NCI-H187 (cell line): Measurements from ENCODE around the gene PRKCA.

ENCODE experiments used
- DNase-seq, 2 experiments: peaks; one replicate each; lab custom pipeline; 2025; lab: John Stamatoyannopoulos, UW

Gene PRKCA

DNA sequence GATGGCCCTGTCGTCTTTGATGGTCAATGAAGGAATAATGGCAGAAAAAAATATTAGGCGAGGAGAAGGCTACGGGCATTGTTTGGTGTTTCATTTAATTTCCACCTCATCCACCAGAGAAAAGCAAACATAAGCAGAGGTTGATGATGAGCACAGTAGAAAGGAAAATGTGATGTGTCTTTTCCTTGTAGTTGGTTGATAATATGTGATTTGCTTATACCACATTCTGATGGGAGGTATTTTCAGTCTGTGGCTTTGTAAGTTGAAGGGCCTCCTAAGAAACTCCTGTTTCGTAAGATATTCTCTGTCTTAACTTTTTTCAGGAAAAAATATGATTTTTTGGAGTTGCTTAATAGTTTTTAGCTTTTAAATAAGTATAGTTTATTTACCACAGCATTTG is 215.7 kb downstream of the PRKCA start:
- no peak for DNase-seq

DNA sequence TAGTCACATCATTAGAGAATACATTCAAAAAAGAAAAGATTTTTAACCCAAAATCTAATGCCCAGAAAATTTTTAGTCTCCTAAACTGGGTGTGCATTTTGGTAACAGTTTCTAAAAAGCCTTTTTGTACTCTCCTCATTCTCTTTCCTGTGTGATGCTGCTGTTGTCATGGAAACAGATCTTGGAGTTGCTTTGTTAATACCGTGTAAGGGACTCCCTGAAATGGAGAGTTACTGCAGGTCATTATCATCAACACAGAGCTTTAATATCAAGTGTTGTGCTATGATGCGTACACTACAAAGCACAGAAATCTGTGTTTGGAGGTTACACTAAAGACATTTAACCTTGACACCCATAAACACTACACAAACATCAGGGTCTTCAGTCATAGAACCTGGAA is 216.3 kb downstream of the PRKCA start:
- no peak for DNase-seq

DNA sequence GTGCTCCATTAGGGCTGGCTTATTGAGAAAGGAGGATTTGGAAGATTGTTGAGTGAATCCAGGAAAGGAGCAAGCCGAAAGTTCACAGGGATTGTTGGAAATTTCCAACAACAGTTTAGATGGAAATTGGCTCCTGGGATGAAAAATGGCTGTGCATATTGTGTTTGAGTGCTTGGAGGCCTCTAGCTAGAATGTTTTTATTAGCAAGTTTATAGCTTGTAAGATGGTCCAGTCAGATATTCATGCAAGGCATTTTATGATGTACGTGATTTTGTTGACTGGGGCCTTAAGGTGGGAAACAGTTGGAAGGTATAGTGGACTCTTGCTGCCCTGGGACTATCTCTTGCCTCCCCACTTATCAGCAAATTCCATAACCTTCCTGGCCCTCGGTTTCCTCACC is 216.7 kb downstream of the PRKCA start:
- DNase-seq = no peak

DNA sequence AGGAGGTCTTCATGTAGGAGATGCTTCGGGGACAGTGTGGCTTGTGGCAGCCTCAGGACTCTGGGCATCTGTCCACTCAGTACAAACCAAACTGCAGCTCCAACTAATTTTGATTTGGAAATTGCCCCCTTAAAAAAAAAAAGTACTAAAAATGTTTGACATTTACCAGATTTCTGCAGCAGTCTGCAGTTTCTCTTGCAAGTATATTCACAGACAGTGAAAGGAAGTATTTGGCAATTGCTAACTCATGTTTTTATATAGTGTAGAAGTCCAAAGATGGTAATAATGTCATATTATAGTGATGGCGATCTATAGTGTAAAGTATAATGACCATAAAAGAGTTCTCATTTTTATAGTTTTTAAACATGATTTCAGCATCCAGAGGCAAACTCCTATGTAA is 218.6 kb downstream of the PRKCA start:
- DNase-seq = no peak

DNA sequence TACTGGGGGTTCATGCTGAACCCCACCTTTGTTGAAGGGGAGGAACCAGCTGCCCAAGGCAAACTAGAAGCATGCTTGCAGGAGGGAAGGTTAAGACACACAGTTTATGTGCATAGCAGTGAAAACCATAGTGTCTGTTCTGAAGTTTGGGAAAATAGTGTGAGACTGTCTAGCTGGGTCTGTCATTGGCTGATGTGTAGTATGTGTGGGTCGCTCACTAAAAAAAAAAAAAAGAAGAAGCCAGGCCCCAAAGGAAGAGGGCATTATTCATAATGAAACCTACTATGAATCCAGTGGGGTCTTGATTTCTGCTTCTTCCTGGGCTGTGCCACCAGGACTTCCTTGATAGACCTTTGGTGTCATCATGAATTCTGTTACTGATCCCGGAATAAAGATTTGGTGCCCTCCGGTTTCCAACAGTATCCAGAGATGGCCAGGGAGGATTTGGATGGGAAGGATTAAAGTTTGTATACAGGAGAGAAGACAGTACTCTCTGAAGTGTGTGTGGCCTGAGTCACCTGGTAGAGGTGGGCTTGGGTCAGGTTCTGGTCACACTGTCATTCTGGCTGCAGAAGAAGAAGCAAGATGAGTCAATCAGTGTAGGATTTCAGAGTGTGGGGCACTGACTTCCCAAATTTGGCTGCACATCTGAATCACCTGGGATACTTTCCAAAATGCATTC is 220.3 kb downstream of the PRKCA start:
- DNase-seq = no peak

DNA sequence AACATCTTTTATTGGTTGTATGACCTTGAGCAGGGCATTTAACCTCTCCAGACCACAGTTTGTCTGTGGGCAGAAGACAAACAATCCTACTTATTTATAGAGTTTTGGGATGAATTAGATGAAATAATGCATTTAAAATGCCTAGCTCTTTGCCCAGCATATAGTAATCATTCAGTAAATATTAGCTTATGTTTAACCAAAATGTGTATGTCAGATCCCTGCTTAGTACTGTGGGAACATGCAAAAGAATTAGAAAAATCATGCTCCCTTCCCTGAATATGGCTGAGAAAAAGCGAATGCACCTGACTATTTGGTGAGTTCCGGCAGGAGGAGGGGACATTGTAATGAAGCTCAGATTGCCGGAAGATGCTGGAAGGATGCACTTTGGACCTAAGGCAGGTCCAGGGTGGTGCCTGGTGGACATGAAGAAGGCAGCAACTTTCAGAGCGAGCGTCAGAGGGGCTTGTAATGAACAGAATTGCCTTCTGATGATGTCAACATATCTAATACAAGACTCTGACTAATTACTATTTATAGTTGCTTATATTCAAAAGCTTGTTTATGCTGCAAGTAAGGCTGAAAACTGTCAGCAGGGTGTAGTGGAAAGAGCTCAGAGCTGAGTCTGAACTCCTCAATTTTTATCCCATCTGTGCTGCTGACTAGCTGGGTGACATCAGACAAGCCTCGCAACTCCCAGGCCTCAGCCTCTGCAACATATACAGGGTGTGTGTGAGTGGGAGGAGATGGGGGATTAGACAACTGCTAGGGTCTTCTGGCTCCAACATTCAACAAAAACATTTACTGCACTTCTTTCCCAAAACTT is 221.2 kb downstream of the PRKCA start:
- no peak for DNase-seq

DNA sequence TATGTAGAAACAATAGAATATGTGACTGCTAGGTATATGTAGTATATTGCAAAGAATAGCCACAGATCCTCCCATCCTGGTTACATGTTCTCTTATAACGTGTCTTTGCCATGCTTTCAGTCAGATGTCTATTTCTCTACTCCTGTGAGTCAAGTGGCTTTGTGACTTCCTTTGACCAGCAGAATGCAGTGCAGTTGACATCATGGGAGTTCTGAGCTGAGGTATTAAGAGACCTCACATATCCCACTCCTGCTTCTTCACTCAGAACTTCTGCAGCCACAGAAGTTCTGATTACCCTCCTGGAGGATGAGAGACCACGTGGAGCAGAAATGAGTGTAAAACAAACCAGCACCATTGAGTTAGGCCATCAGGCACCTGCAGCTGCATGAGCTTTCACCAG is 222.5 kb downstream of the PRKCA start:
- no peak for DNase-seq

DNA sequence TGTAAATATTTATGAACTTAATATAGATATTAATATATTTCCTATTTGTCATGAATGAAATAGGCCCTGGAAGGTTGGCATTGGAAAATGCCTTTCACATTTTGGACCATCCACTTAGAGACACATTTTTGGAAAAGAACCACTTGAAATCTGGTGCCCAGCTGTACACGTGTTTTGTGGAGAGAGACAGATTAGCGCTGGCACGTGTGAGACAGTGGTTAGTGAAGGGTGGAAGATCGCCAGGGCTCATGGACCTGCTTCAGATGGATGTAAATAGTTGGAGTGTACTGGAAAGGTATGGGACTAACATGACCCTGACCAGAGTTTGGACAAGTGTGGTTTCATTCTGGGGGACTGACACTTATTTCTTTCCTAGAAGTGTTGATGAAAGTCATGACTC is 222.9 kb downstream of the PRKCA start:
- no peak for DNase-seq

DNA sequence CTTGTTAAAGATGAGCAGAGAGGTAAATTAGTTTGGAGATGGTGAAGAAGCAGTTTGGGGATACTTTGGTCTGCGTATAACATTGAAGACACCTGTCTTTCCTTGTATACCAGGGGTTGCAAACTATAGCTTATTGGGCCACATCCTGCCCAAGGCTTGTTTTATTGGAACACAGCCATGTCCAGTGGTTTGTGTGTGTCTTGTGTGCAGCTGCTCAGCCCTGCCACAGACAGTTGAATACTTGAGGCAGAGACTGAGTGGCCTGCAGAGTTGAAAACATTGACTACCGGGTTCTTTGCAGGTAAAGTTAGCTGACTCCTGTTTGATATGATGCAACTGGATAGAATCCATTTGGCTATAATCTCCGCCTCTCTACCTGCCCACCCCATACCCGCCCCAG is 224.4 kb downstream of the PRKCA start:
- no peak for DNase-seq

DNA sequence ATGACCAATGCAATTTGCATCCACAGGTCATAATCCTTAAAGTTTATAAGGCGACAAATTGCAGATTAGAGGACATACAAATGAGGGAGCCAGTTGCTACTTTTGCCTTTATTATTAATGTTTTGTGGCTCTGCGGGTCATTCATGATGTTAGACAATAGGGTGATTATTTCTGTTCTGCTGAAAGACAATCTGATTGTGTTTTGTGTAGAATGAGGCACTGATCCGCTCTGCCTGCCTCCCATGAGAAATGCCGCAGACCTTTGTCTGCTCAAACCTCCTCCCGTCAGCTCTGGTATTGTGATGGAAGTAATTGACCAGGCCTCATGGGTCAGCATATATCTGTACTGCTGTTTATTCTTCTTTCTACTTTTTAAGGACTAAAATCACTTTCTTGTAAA is 224.9 kb downstream of the PRKCA start:
- DNase-seq = no peak

DNA sequence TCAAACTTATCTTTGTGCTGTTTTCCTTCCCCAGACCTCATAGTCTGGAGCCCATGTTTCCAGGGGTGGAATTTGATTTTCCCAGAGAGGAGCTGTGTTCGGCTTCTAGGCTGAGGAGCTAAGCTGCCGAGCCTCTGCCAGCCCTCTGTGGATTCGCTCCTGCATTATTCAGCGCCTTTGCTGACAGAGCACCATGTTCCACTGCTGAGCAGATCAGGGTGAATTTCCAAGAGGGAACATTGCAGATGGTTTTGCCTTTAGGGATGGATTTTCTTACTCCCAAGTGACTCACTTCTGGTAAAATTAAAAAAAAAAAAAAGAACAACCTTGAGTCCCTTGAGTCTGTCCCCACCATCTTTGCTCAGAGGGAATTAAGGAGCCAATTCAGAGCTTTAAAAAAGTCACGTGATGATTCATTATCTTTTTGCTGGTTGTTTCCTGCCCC is 229.5 kb downstream of the PRKCA start:
- DNase-seq = no peak

DNA sequence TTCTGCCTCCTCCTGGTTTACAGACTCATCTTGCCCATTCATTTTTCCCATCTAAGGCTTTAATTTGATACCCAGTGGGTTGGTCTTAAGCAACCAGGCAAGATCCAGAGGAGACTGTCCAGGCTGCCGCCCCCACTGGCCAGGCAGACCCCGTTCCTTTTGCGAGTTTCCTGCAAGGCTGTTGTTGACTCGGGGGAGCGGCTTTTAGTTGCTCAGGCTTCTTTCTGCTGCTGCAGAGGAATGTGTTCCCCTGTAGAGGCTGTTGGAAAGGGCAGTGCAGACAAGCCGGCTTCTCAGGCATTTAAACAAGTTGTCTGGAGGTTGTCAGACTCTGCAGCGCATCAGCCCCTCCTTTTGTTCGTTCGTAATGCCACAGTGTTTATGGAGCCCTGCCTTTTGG is 231.2 kb downstream of the PRKCA start:
- DNase-seq = no peak

DNA sequence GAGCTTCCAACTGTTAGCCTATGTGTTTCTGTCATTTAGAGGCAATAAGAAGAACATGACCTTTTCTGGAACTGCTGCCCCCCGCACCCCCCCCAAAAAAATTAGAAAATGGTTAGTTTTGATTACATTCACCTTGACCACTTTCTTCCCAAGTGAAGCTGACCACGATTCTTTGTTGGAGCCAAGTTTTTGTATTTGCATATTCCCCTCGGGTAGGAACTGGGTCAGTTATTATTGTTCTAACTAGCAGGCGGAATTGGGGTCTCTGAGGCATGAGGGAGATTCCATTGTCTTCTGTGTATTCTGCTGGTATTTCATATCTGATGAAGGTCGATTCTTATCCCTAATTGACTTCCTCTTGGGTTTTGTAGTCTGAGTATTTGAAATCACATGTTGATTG is 231.6 kb downstream of the PRKCA start:
- DNase-seq = no peak

DNA sequence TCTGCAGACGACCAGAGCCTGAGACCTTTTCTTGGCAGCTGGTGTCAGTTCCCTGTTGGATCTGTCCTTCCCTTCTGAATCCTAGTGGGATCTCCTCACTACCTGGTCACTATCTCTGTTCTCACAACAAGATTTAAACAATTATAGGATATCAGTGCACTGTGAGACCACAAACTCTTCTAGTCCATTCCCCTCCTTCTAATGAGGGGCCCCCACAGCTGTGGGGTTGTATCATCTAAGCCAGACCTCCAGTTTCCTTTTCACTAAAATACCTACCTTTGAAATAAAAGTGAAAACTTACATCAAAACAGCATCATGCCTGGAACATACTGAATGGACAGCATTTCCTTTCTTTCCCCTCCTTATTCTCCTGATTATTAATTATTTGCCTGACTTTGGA is 233.2 kb downstream of the PRKCA start:
- no peak for DNase-seq

DNA sequence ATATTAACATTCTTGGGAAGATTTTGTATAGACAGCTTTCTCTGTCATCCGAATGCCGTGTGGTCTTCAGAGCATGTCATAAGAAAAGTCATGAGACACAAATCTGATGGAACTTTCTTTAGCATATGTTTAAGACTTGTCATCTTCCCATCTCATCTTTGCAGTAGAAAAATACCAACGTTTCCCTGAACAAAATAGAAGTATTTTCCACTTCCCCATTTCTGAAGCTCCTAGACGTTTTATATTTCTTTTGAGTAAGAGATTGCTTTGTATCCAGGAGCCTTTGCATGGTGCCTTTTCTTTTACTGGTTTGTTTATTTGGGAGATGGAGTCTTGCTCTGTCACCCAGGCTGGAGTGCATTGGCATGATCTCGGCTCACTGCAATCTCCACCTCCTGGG is 235.1 kb downstream of the PRKCA start:
- DNase-seq = no peak

DNA sequence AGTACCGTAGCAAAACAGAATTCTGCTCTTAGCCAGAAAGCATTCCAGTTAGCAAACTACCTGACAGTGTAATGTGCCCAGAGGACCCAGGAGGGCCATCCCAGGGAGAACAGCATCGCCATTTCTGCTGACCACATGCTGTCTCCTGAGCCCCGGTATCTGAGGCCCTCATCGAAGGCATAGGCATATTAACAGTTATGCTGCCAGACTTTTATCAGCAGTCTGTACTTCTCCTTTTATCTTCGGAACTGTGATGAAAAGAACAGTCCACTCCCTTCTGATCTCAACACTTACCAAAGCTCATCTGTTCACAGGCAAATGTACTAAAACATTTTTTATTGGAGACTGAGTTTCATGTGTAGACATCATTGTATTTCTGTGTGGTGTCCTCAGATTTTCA is 236.4 kb downstream of the PRKCA start:
- no peak for DNase-seq

DNA sequence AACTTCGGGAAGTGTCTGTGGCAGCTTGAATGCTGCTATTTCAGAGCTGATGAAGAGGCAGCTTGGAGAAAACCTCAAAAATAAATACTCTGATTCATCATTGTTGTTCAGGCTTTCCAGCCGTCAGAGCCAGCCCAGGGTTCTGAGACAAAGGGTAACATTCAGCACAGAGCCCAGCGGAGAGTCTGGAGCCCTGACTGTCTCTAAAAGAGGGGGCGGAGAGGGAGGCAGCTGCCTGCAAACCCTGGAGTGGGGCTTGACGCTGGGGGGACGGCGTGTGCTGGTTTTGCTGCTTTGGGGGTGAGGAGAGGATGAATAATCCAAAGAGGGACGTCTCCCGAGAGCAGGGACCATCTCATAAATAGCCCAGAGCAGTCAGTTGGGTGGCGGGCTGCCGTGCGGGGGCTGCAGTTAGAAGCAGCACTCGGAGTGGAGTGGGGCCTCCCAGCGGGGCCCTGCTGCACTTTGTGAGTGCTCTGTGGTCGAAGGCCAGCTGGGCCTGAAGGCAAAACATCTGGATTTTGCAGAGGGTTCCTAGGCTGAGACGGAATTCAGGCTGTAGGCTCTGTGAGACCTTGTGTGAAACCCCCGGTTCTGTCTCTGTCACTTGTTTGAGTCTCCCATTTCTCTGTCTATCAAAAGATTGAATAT is 237.8 kb downstream of the PRKCA start:
- no peak for DNase-seq

DNA sequence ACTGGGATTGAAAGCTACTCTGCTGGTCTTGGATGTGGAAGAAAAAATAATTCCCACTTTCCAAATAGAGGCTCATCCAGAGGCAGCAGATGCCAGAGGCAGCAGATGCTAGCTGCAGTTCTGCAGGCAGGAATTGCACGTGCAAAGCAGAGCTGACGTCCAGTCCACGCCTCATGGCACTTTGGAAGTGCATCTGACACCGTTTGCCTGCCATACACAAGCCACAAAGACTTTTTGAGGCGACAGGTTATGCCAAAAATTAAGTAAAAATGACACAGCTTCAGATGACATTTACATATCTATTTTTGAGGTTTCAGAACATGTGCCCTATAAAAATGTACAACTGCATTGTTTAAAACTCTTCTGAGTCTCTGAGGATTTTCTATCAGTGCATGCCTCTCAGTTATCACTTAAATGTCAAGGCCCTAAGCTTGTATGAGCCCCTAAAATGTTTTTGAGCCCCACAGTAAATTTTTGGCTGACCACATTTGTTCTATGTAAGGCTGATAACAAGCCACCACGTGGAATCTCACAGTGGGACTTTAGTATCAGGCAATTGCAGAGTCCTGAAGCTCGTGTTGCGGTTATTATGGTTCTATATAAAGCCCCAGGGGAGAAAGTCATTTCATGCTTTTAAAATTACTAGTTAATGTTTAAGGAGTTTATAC is 239.2 kb downstream of the PRKCA start:
- DNase-seq = no peak

DNA sequence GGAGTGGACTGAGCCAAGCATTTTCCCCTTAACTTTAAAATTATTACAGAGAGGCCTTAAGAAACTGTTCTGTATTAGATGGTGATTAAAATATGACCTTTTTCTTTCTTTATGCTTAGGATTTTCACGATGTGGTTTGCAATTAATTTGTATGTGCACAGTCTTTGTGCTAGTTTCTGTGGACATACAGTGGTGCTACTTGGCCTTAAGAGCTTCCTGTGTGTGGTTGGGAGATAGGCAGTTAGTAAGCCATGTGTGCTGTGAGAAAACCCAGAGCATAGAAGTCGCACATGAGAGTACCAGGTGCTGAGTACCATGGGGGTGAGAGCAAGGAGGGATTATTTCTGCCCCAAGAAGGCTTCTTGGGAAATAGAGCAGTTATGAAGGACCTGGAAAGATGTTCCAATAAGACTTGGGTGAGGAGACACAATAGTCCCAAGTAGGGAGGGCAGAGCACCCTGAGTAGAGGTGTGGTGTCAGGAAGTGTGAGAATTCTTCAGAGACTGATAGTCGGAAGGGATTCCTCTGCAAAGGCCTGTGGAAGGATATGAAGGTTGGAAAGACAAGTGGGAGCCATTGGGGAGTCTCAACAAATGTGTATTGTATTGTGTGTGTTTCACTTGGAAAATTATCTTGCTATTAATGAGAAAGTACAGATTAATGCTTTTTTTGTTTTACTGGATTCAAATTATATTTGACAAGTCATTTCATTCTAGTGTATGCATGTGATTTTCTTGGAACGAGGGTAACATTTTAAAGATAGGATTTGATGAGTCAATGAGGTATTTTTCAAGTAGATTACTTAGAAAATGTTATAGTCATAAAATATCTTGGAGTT is 239.9 kb downstream of the PRKCA start:
- no peak for DNase-seq

DNA sequence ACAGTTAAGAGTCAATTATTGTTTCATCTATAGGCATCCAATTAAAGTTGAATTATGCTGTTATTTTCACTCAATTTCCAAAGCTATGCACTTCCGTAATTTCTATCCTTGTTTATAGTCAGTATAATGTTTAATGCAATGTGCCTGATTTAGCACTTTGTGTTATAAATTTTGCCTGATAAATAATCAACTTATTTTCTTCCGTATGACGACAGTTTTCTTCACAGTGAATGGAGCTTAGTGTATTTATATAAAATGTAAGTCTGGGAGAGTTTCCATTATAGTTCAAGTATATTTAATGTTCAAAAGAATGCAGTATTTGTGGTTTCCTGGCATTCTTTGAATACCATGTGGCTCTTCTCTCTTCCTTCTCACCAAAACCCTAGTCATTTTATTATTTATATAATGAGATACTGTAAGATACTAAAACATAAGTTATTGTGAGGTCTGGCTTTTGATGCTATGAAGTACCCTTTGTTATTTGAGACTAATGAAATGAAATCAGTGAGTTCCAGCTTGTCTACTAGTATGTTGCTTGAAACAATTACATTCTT is 240.6 kb downstream of the PRKCA start:
- DNase-seq = no peak

DNA sequence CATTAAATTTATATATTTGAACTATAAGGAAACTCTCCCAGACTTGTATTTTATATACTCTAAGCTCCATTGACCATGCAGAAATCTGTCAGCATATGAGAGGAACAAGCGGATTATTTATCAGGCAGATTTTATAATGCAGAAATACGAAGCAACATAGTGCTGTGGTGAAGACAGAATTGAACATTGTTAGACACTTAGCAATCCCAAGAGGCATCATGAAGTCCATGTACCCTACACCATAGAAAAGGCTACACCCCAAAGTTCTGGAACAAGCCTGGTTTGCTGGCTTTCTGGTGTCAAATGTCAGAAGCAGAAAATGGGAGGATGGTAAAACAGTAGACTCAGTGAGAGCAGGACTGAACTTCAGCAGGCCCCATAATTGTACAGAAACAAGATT is 241.1 kb downstream of the PRKCA start:
- no peak for DNase-seq
